ENCODE data around the gene RSAD2.
A peak's percentile ranks its signal among the peaks of the same experiment; 100 is the strongest.

Gene RSAD2

GRCh38 chr2:6905668-6906067 is 28.1 kb downstream of the RSAD2 start:
- DNase-seq (ENCODE audit: low spot score) = no peak

- peak; percentile 73 for DNase-seq (ENCODE audit: low spot score)
Measured at GRCh38 chr2:6906165-6906741, 28.7 kb downstream of the RSAD2 start.

- no peak for DNase-seq (ENCODE audit: low spot score)
Measured at GRCh38 chr2:6908291-6908690, 30.7 kb downstream of the RSAD2 start.

- DNase-seq (ENCODE audit: low spot score) = peak; percentile 87
Measured at GRCh38 chr2:6909431-6910385, 32.1 kb downstream of the RSAD2 start.

- no peak for DNase-seq (ENCODE audit: low spot score)
Measured at GRCh38 chr2:6911721-6912120, 34.1 kb downstream of the RSAD2 start.

GRCh38 chr2:6913415-6914157 is 36.0 kb downstream of the RSAD2 start:
- peak; percentile 50 for DNase-seq (ENCODE audit: low spot score)

- peak; percentile 47 for DNase-seq (ENCODE audit: low spot score)
Measured at GRCh38 chr2:6914828-6915227, 37.3 kb downstream of the RSAD2 start.

GRCh38 chr2:6915399-6915798 is 37.8 kb downstream of the RSAD2 start:
- DNase-seq (ENCODE audit: low spot score) = no peak

GRCh38 chr2:6916224-6916623 is 38.6 kb downstream of the RSAD2 start:
- no peak for DNase-seq (ENCODE audit: low spot score)

GRCh38 chr2:6916736-6917070 is 39.1 kb downstream of the RSAD2 start:
- no peak for DNase-seq (ENCODE audit: low spot score)

- peak; percentile 58 for DNase-seq (ENCODE audit: low spot score)
Measured at GRCh38 chr2:6917071-6917760, 39.6 kb downstream of the RSAD2 start, which contains the start of gene RNF144A. RNF144A (plus strand) TSS chr2:6917412; CDS start chr2:6996927, 79,515 bp downstream.

- DNase-seq (ENCODE audit: low spot score) = no peak
Measured at GRCh38 chr2:6917761-6918421, 40.3 kb downstream of the RSAD2 start.

- no peak for DNase-seq (ENCODE audit: low spot score)
Measured at GRCh38 chr2:6919901-6920742, 42.5 kb downstream of the RSAD2 start.

GRCh38 chr2:6920743-6921064 is 43.1 kb downstream of the RSAD2 start:
- DNase-seq (ENCODE audit: low spot score) = no peak

- no peak for DNase-seq (ENCODE audit: low spot score)
Measured at GRCh38 chr2:6921321-6921922, 43.8 kb downstream of the RSAD2 start.

GRCh38 chr2:6922201-6922656 is 44.7 kb downstream of the RSAD2 start:
- DNase-seq (ENCODE audit: low spot score) = no peak

GRCh38 chr2:6923319-6923718 is 45.7 kb downstream of the RSAD2 start:
- DNase-seq (ENCODE audit: low spot score) = no peak

- no peak for DNase-seq (ENCODE audit: low spot score)
Measured at GRCh38 chr2:6924101-6924923, 46.7 kb downstream of the RSAD2 start.

- DNase-seq (ENCODE audit: low spot score) = no peak
Measured at GRCh38 chr2:6924924-6925409, 47.4 kb downstream of the RSAD2 start.

All from activated CD4-positive, alpha-beta T cell treated with anti-CD3 and anti-CD28 coated beads, Interleukin-2, Interleukin-4, amounts not matched to agents 100 ng/mL and 50 ng/mL, durations not matched to agents 16 hours and 8 hours (primary cell).